HepG2 (cell line): ENCODE data around the gene CLTA. TPM values are rescaled to one million over a fixed set of nuclear protein-coding genes. Genes with fewer than 3 reads are reported as not detected.

ENCODE experiments used
- ATAC-seq: fragments of 200-7000 bp; cut with Tn5 transposase; 3 replicates; pipeline ENCODE4 v1.9.1; 2020; ENCODE audit warnings: mild to moderate bottlenecking, moderate library complexity
- Bru-seq: library from RNA; stranded (reverse); fragments of 400-500 nt; gene quantifications from one replicate; lab custom pipeline; 2021; lab: Mats Ljungman, UMichigan
- BruChase-seq, 2 experiments: library from RNA; stranded (reverse); fragments of 400-500 nt; gene quantifications; one replicate each; lab custom pipeline; 2021; lab: Mats Ljungman, UMichigan
- BruUV-seq: library from RNA; stranded (reverse); fragments of 400-500 nt; replicated peaks from 2 replicates; lab custom pipeline; 2021; lab: Mats Ljungman, UMichigan
- CTCF ChIA-PET: fragments of 300-600 bp; formaldehyde crosslinking; extraction: SDS; loops from one replicate; lab custom pipeline; 2021; ENCODE audit warnings: low total read pairs, inconsistent platforms, low intra/inter-chr PET ratio; lab: Yijun Ruan, JAX
- POLR2A ChIA-PET: fragments of 350-600 bp; sonication (Branson Sonifier 250); formaldehyde crosslinking; loops from one replicate; lab custom pipeline; 2020; ENCODE audit warnings: antibody characterized with exemption, inconsistent platforms; lab: Yijun Ruan, JAX
- DNase-seq: peaks from one replicate; pipeline ENCODE4 v3.0.0-alpha.2; 2015; ENCODE audit warnings: low spot score
- FAIRE-seq: peaks from 3 replicates; lab custom pipeline; 2011; peaks lifted over from hg19 to GRCh38; lab: Jason Lieb, UNC
- H2AFZ ChIP-seq: one replicate; pipeline ENCODE4 v1.6.1; 2011; ENCODE audit warnings: low read length, inconsistent platforms
- H3K27ac ChIP-seq: fragments of 300-600 bp; 3 replicates; pipeline ENCODE4 v1.8.0; 2011; ENCODE audit warnings: mixed run types, mild to moderate bottlenecking, mixed read lengths, low read length, inconsistent platforms; ENCODE audit not compliant: insufficient read depth; ENCODE audit errors: extremely low read length
- H3K27me3 ChIP-seq, 2 experiments: fragments of 200-600 bp in 1 of 2; 2 replicates in 1 of 2; 3 replicates in 1 of 2; pipeline versions ENCODE4 v1.6.0 to v1.8.0; 2011; ENCODE audit warnings: low read length in 2 of 2, mild to moderate bottlenecking in 2 of 2, moderate library complexity in 2 of 2, inconsistent platforms in 1 of 2; ENCODE audit not compliant: insufficient read depth in 2 of 2, control insufficient read depth in 1 of 2
- H3K36me3 ChIP-seq, 2 experiments: fragments of 200-600 bp in 1 of 2; replicated peaks in 1 of 2; 2 replicates in 1 of 2; 3 replicates in 1 of 2; pipeline versions ENCODE4 v1.5.1 to v1.8.0; 2011; ENCODE audit warnings: low read length in 2 of 2, inconsistent platforms in 1 of 2; ENCODE audit not compliant: insufficient read depth in 2 of 2, control insufficient read depth in 1 of 2
- H3K4me1 ChIP-seq: 2 replicates; pipeline ENCODE4 v1.5.1; 2012; ENCODE audit warnings: low read length, inconsistent platforms; ENCODE audit not compliant: insufficient read depth
- H3K4me2 ChIP-seq: 2 replicates; pipeline ENCODE4 v1.6.0; 2011; ENCODE audit warnings: low read depth, low read length, inconsistent platforms
- H3K4me3 ChIP-seq, 3 experiments: fragments of 200-600 bp in 1 of 3; sonication (generic), shearing (Covaris generic) in 1 of 3; replicated peaks in 1 of 3; 2 replicates each; pipeline ENCODE4 v1.5.1; 2011 to 2016; ENCODE audit warnings: low read length in 3 of 3, inconsistent platforms in 2 of 3, low read depth in 2 of 3, mild to moderate bottlenecking in 2 of 3, control low read depth in 1 of 3, mixed read lengths in 1 of 3; ENCODE audit not compliant: insufficient read depth in 1 of 3
- H3K79me2 ChIP-seq: one replicate; pipeline ENCODE4 v1.6.1; 2011; ENCODE audit warnings: low read length, inconsistent platforms; ENCODE audit not compliant: insufficient read depth
- H3K9ac ChIP-seq: 2 replicates; pipeline ENCODE4 v1.6.0; 2011; ENCODE audit warnings: mild to moderate bottlenecking, low read depth, low read length, inconsistent platforms; ENCODE audit not compliant: insufficient read depth
- H3K9me3 ChIP-seq: 2 replicates; pipeline ENCODE4 v1.5.1; 2012; ENCODE audit warnings: mild to moderate bottlenecking, low read length
- H4K20me1 ChIP-seq: 2 replicates; pipeline ENCODE4 v1.6.0; 2011; ENCODE audit warnings: inconsistent platforms, mild to moderate bottlenecking, low read length, moderate library complexity; ENCODE audit not compliant: insufficient read depth
- IKZF4 ChIP-seq: sonication (generic); formaldehyde crosslinking; IDR thresholded peaks from 2 replicates; pipeline ENCODE4 v1.5.1; 2020; ENCODE audit warnings: borderline replicate concordance, mild to moderate bottlenecking, low read depth, missing genetic modification reagents; ENCODE audit errors: not compliant biosample characterization
- JARID2 ChIP-seq: sonication (generic); formaldehyde crosslinking; IDR thresholded peaks from 2 replicates; pipeline ENCODE4 v1.8.1; 2023; ENCODE audit warnings: missing genetic modification reagents, inconsistent platforms; ENCODE audit not compliant: insufficient replicate concordance
- NR2F6 ChIP-seq, 2 experiments: IDR thresholded peaks; 2 replicates each; pipeline ENCODE4 v1.6.1; 2016; ENCODE audit warnings: antibody characterized with exemption in 1 of 2, mild to moderate bottlenecking in 1 of 2
- ZNF230 ChIP-seq: sonication (generic); formaldehyde crosslinking; IDR thresholded peaks from 2 replicates; pipeline ENCODE4 v1.4.0; 2020; ENCODE audit warnings: mild to moderate bottlenecking, missing genetic modification reagents
- ZNF577 ChIP-seq: sonication (generic); formaldehyde crosslinking; IDR thresholded peaks from 2 replicates; pipeline ENCODE4 v1.4.0; 2020; ENCODE audit warnings: mild to moderate bottlenecking, low read depth, missing genetic modification reagents, borderline replicate concordance
- WGBS: methylation state at CpG from one replicate; pipeline ENCODE4 v1.1.6; 2017; ENCODE audit warnings: low lambda C conversion rate; 5-methylcytosine and 5-hydroxymethylcytosine counted together
- in situ Hi-C: cut with HindIII; loops from 2 replicates; pipeline ENCODE4 v1.10.0; 2017; ENCODE audit warnings: low pct_unique_long_range_greater_than_20kb; ENCODE audit not compliant: extremely low pct_ligation_motif_present
- intact Hi-C: fragments of 100-400 bp; cut with micrococcal nuclease; formaldehyde crosslinking; loops from one replicate; pipeline ENCODE4 v1.10.0; 2022; ENCODE audit not compliant: unreplicated experiment
- long read RNA-seq, 2 experiments: library from RNA in 1 of 2; library from polyadenylated mRNA in 1 of 2; stranded (forward) in 1 of 2; unstranded in 1 of 2; transcript quantifications; one replicate each; pipeline ENCODE4 v2.0.0, GENCODE V29; 2019 to 2022
- polyA minus RNA-seq, 3 experiments: library from RNA; depleted of rRNA, polyadenylated mRNA; stranded (reverse); fragments of >200 nt; gene quantifications; 2 replicates each; pipeline ENCODE4 v1.2.3, GENCODE V29; 2011; ENCODE audit warnings: low replicate concordance in 1 of 3
- polyA plus RNA-seq, 8 experiments: library from polyadenylated mRNA; depleted of rRNA in 3 of 8; stranded (reverse) in 7 of 8; unstranded in 1 of 8; fragments of >200 nt; fragmentation: Illumina TruSeq in 4 of 8; extraction: Trizol in 4 of 8; gene quantifications; 2 replicates each; pipeline versions ENCODE4 v1.2.1 to v1.2.3, GENCODE V29; 2011 to 2016; ENCODE audit warnings: low read depth in 4 of 8, missing spikeins in 1 of 8, mixed read lengths in 1 of 8; ENCODE audit not compliant: insufficient read depth in 1 of 8
- total RNA-seq, 5 experiments: library from RNA; depleted of rRNA; stranded (reverse); fragments of >200 nt; fragmentation: Illumina TruSeq; extraction: Trizol; gene quantifications; 2 replicates each; pipeline ENCODE4 v1.2.3, GENCODE V29; 2016; ENCODE audit warnings: low read depth in 1 of 5
- TF ChIP-seq, protein P1 (sequence below): conservative IDR thresholded peaks from 2 replicates; pipeline ENCODE4 v1.6.1; 2018; ENCODE audit warnings: missing genetic modification reagents
- TF ChIP-seq, protein P2 (sequence below): IDR thresholded peaks from 2 replicates; pipeline ENCODE4 v1.6.1; 2012; ENCODE audit warnings: inconsistent platforms
- TF ChIP-seq, protein P3 (sequence below): sonication (generic); formaldehyde crosslinking; IDR thresholded peaks from 2 replicates; pipeline ENCODE4 v1.5.0; 2020; ENCODE audit warnings: mild to moderate bottlenecking, missing genetic modification reagents, borderline replicate concordance

The CLTA gene, protein sequence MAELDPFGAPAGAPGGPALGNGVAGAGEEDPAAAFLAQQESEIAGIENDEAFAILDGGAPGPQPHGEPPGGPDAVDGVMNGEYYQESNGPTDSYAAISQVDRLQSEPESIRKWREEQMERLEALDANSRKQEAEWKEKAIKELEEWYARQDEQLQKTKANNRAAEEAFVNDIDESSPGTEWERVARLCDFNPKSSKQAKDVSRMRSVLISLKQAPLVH
- total RNA-seq (2016; rRNA removed; fragmentation: Illumina TruSeq; extraction: Trizol) (222 and 227 TPM in 2 replicates), polyA plus RNA-seq (2011; rRNA removed) (110 and 143 TPM in 2 replicates), polyA minus RNA-seq (2011; rRNA and poly(A)+ RNA removed; ENCODE audit: low replicate concordance) (57.2 and 96.3 TPM in 2 replicates), Bru-seq, nascent RNA (percentile 92 among the genes with signal in this experiment), BruChase-seq, experiment 1, labeled RNA remaining after a 6-hour chase (percentile 90 among the genes with signal in this experiment), BruChase-seq, experiment 2, labeled RNA remaining after a 2-hour chase (percentile 87 among the genes with signal in this experiment)
- total RNA-seq (2016; cell fraction: cytosol; rRNA removed; fragmentation: Illumina TruSeq; extraction: Trizol; ENCODE audit: low read depth), result 77.4 and 77.5 TPM in 2 replicates
- 223 and 230 TPM in 2 replicates for total RNA-seq (2016; cell fraction: insoluble cytoplasmic fraction; rRNA removed; fragmentation: Illumina TruSeq; extraction: Trizol)
- total RNA-seq (2016; cell fraction: membrane; rRNA removed; fragmentation: Illumina TruSeq; extraction: Trizol), result 134 and 142 TPM in 2 replicates
- 66.4 and 74.6 TPM in 2 replicates for total RNA-seq (2016; cell fraction: nucleus; rRNA removed; fragmentation: Illumina TruSeq; extraction: Trizol)
- polyA plus RNA-seq (2011; cell fraction: cytosol; rRNA removed), result 131 and 141 TPM in 2 replicates
- polyA plus RNA-seq (2011; cell fraction: nucleus; rRNA removed), result 33.5 and 40.0 TPM in 2 replicates
- polyA plus RNA-seq (2012), result 138 and 142 TPM in 2 replicates
- polyA plus RNA-seq (2016; cell fraction: cytosol; fragmentation: Illumina TruSeq; extraction: Trizol; ENCODE audit: low read depth), result 80.6 and 83.8 TPM in 2 replicates
- 243 and 252 TPM in 2 replicates for polyA plus RNA-seq (2016; cell fraction: insoluble cytoplasmic fraction; fragmentation: Illumina TruSeq; extraction: Trizol; ENCODE audit: low read depth)
- 122 and 129 TPM in 2 replicates for polyA plus RNA-seq (2016; cell fraction: membrane; fragmentation: Illumina TruSeq; extraction: Trizol; ENCODE audit: low read depth)
- polyA plus RNA-seq (2016; cell fraction: nucleus; fragmentation: Illumina TruSeq; extraction: Trizol; ENCODE audit: insufficient read depth, low read depth), result 116 and 119 TPM in 2 replicates
- 62.5 and 79.0 TPM in 2 replicates for polyA minus RNA-seq (2011; cell fraction: cytosol; rRNA and poly(A)+ RNA removed)
- 17.6 and 26.5 TPM in 2 replicates for polyA minus RNA-seq (2011; cell fraction: nucleus; rRNA and poly(A)+ RNA removed)
- long read RNA-seq, experiment 1, transcript CLTA-202 (5 exons, 1,073 nt), result major isoform, 312 of 345 reads
- long read RNA-seq, experiment 1, partial matches to known transcripts, result 12 of 345 reads
- long read RNA-seq, experiment 1, other reads (novel, unspliced or antisense), result 19 of 345 reads
- long read RNA-seq, experiment 2, transcript CLTA-202 (5 exons, 1,073 nt), result major isoform, 388 of 513 reads
- long read RNA-seq, experiment 2, transcript CLTA-210 (3 exons, 989 nt), result minor isoform, 6 of 513 reads
- long read RNA-seq, experiment 2, partial matches to known transcripts, result 60 of 513 reads
- long read RNA-seq, experiment 2, other reads (novel, unspliced or antisense), result 59 of 513 reads

DNA sequence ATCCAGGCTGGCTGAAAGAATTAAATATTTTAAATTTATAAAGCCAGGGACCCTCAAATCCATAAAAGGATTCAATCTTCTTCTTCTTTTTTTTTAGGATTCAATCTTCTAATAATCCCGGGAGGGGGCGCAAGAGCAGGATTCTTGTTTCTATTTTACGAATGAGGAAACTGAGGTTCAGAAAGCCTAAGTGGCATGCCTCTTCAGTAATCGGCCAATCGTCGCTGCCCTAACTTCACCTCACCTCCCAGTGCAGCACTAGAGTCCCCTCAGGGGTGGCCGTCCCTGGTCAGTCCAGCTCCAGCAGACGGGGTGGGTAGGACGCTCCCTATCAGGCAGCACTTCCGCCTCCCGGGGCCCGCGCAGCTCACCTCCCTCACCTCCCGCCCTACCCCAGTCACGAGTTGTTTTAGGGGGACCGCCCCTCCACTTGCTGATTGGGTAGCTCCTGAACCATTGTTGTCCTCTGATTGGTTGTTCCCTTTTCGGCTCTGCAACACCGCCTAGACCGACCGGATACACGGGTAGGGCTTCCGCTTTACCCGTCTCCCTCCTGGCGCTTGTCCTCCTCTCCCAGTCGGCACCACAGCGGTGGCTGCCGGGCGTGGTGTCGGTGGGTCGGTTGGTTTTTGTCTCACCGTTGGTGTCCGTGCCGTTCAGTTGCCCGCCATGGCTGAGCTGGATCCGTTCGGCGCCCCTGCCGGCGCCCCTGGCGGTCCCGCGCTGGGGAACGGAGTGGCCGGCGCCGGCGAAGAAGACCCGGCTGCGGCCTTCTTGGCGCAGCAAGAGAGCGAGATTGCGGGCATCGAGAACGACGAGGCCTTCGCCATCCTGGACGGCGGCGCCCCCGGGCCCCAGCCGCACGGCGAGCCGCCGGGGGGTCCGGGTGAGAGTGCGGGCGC lies at the start of gene CLTA:
TSS of gene CLTA (plus strand) at position 534 of the 902 bp plus-strand sequence. CDS start at position 670, 136 bp downstream.
- CTCF ChIA-PET, result no interaction called here
- Histone ChIP-seq H3K36me3 (0 out of 5 replicates have a peak, but pooled peaks cover 0 to 1% of the 10 kb centered on the region in 2 experiments), H2AFZ (peak within 1 kb of the TSS; percentile 96), H3K9me3 (no peaks in the 10 kb centered on the region), H3K4me1 (peaks cover 36% of the 10 kb centered on the region), H3K27me3 (no peaks in the 10 kb centered on the region; a peak in 1 of 5 replicates), H3K4me3 (peak within 1 kb of the TSS; percentile 84 to 86 (median 85)), H4K20me1 (peaks cover 14% of the 10 kb centered on the region), H3K27ac (peak within 1 kb of the TSS; percentile 76), H3K79me2 (peaks cover 38% of the 10 kb centered on the region), H3K9ac (peak within 1 kb of the TSS; percentile 90), H3K4me2 (peak within 1 kb of the TSS; percentile 96)
- ATAC-seq (peak; percentile 98), DNase-seq (peak; percentile 99), FAIRE-seq (peak; percentile 85)
- under 1% methylated on average over 26 of the region's 68 CpGs for WGBS
- POLR2A ChIA-PET, result interaction anchor here (0.7 to 5.3 kb wide), 24 partner anchors 8 to 376 kb away, joined by 3 to 62 read pairs (median 5); partner anchors contain the start of gene GNE
- intact Hi-C loops, result no loop called here
- in situ Hi-C loops, result no loop called here
- no TSS peak for BruUV-seq
- TF ChIP-seq, protein P1, sequence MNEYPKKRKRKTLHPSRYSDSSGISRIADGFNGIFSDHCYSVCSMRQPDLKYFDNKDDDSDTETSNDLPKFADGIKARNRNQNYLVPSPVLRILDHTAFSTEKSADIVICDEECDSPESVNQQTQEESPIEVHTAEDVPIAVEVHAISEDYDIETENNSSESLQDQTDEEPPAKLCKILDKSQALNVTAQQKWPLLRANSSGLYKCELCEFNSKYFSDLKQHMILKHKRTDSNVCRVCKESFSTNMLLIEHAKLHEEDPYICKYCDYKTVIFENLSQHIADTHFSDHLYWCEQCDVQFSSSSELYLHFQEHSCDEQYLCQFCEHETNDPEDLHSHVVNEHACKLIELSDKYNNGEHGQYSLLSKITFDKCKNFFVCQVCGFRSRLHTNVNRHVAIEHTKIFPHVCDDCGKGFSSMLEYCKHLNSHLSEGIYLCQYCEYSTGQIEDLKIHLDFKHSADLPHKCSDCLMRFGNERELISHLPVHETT, result no peak
- no peak for TF ChIP-seq JARID2 (CRISPR knock-in tag)
- TF ChIP-seq ZNF230 (CRISPR knock-in tag), result peak; percentile 84; the same call in 1 of the 2 replicates
- TF ChIP-seq, protein P2, sequence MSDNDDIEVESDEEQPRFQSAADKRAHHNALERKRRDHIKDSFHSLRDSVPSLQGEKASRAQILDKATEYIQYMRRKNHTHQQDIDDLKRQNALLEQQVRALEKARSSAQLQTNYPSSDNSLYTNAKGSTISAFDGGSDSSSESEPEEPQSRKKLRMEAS, result peak; percentile 61
- TF ChIP-seq, protein P3, sequence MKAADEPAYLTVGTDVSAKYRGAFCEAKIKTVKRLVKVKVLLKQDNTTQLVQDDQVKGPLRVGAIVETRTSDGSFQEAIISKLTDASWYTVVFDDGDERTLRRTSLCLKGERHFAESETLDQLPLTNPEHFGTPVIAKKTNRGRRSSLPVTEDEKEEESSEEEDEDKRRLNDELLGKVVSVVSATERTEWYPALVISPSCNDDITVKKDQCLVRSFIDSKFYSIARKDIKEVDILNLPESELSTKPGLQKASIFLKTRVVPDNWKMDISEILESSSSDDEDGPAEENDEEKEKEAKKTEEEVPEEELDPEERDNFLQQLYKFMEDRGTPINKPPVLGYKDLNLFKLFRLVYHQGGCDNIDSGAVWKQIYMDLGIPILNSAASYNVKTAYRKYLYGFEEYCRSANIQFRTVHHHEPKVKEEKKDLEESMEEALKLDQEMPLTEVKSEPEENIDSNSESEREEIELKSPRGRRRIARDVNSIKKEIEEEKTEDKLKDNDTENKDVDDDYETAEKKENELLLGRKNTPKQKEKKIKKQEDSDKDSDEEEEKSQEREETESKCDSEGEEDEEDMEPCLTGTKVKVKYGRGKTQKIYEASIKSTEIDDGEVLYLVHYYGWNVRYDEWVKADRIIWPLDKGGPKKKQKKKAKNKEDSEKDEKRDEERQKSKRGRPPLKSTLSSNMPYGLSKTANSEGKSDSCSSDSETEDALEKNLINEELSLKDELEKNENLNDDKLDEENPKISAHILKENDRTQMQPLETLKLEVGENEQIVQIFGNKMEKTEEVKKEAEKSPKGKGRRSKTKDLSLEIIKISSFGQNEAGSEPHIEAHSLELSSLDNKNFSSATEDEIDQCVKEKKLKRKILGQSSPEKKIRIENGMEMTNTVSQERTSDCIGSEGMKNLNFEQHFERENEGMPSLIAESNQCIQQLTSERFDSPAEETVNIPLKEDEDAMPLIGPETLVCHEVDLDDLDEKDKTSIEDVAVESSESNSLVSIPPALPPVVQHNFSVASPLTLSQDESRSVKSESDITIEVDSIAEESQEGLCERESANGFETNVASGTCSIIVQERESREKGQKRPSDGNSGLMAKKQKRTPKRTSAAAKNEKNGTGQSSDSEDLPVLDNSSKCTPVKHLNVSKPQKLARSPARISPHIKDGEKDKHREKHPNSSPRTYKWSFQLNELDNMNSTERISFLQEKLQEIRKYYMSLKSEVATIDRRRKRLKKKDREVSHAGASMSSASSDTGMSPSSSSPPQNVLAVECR (CRISPR knock-in tag), result peak; percentile 95
- no peak for TF ChIP-seq NR2F6 (IDR thresholded peaks at IDR 0.05)
- TF ChIP-seq NR2F6 (CRISPR knock-in tag; IDR thresholded peaks at IDR 0.05), result 0 out of 2 replicates have a peak, but pooled peaks have one; percentile 19
- TF ChIP-seq ZNF577, result no peak
- peak; percentile 78 for TF ChIP-seq IKZF4 (CRISPR knock-in tag)
